ENCODE results near the gene RAB40AL.

DNA sequence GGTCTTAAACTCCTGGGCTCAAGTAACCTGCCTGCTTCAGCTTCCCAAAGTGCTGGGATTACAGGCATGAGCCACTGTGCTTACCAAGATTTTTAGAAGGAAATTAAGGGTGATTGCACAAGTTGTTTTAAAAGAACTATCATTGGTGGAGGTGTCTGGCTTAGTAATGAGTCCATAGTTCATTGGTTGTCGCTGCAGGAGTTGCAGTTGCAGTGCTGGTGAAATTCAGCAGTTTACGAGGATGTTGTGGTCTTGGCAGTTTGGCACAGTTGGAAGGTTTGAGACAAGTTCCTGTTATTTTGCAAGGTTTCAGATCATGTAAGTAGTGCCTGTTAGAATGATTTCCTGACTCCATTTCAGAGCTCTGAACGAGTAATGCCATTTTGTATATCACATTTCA lies 48.1 kb downstream of the RAB40AL start:
- TF ChIP-seq CTCF (IDR thresholded peaks at IDR 0.05), result no peak
- no peak for TF ChIP-seq EZH2 (IDR thresholded peaks at IDR 0.05; ENCODE audit: borderline replicate concordance, insufficient read depth, low read depth, low read length, poor library complexity, severe bottlenecking)

Measured in B cell (primary cell).